ENCODE measurements around the gene GUCY2C. TPM values are rescaled to one million over a fixed set of nuclear protein-coding genes. Genes with fewer than 3 reads are reported as not detected.

The GUCY2C gene
- total and polyA plus RNA-seq, 9 donors: 0.36 TPM; not detected in 8

DNA sequence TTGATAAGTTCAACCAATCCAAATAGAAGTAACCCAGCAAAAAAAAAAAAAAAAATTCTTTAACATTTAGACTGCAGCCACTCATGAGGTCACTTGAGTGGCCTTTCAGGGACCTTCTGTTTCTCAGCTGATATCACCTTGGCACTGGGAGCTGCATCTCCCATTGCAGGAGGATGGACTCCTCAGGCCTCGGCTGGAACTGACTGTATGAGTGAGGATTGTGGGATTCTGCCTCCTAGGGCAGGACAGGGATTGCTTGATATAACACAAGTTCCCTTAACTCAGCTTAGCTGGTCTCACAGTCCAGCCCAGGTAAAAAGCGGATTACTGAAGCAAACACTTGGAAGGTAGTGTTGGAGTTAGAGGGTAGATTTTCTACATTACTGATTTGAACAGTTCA is 3.5 kb upstream of the GUCY2C start:
- Histone ChIP-seq H3K36me3 (no peaks in the 10 kb centered on the region), H3K9me3 (no peaks in the 10 kb centered on the region), H3K4me3 (no peak overlapping the region), H3K27me3 (no peaks in the 10 kb centered on the region), H3K4me1 (ENCODE audit: insufficient read depth) (no peaks in the 10 kb centered on the region), H3K27ac (no peak overlapping the region)
- TF ChIP-seq POLR2A (IDR thresholded peaks at IDR 0.05): no peak
- no peak for DNase-seq
- 74 to 79% (median 76%) methylated on average over 2 of the region's 2 CpGs for WGBS, 3 donors
- intact Hi-C loops (cut with DNase I): no loop called here

DNA sequence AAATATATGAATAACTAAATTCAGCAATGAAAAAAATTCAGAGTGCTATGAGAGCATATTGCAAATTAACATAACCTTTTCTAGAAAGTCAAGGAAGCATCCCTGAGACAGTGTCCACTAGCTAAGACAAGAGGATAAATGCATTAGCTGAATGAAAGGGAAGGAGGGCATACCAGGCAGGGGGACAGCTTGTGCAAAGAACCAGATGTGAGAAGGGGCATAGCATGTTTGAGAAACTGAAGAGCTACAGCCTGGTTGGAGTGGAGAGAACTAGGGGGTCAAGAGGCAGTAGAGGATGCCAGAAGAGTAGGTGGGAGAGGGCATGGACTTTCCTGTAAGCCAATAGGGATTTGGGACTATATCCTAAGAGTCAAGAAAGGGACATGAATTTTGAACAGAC is 2.2 kb upstream of the GUCY2C start:
- Histone ChIP-seq H3K4me3 (no peak overlapping the region), H3K4me1 (ENCODE audit: insufficient read depth) (no peaks in the 10 kb centered on the region), H3K27ac (no peak overlapping the region), H3K9me3 (no peaks in the 10 kb centered on the region), H3K27me3 (no peaks in the 10 kb centered on the region), H3K36me3 (no peaks in the 10 kb centered on the region)
- TF ChIP-seq, protein P1, sequence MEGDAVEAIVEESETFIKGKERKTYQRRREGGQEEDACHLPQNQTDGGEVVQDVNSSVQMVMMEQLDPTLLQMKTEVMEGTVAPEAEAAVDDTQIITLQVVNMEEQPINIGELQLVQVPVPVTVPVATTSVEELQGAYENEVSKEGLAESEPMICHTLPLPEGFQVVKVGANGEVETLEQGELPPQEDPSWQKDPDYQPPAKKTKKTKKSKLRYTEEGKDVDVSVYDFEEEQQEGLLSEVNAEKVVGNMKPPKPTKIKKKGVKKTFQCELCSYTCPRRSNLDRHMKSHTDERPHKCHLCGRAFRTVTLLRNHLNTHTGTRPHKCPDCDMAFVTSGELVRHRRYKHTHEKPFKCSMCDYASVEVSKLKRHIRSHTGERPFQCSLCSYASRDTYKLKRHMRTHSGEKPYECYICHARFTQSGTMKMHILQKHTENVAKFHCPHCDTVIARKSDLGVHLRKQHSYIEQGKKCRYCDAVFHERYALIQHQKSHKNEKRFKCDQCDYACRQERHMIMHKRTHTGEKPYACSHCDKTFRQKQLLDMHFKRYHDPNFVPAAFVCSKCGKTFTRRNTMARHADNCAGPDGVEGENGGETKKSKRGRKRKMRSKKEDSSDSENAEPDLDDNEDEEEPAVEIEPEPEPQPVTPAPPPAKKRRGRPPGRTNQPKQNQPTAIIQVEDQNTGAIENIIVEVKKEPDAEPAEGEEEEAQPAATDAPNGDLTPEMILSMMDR (IDR thresholded peaks at IDR 0.05): no peak
- TF ChIP-seq EP300 (IDR thresholded peaks at IDR 0.05): no peak
- TF ChIP-seq POLR2A (IDR thresholded peaks at IDR 0.05): no peak
- no peak for DNase-seq
- intact Hi-C loops (cut with DNase I): no loop called here

DNA sequence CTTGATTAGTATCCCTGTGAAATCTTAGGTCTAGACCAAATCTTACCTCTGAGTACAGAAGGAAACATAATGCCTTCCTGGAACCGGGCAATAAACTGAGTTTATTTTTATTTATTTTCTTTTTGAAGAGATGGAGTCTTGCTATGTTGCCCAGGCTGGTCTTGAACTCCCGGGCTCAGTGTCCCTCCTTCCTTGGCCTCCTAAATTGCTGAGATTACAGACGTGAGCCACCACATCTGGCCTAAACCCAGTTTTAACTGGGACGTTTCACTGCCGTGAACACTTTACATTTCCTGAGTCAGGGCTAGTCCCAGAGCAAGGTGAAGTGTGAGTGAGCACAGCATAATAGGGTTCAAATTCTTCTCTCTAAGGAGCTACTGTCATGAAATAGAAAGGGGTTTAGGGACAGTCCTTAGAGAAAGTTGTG is 671 bp downstream of the GUCY2C start:
- Histone ChIP-seq H3K27me3 (no peaks in the 10 kb centered on the region), H3K27ac (no peak overlapping the region), H3K4me1 (ENCODE audit: insufficient read depth) (no peaks in the 10 kb centered on the region), H3K9me3 (no peaks in the 10 kb centered on the region), H3K36me3 (no peaks in the 10 kb centered on the region), H3K4me3 (no peak overlapping the region)
- intact Hi-C loops (cut with DNase I): no loop called here
- 71 to 83% (median 81%) methylated on average over 5 of the region's 5 CpGs for WGBS, 3 donors
- TF ChIP-seq POLR2A (IDR thresholded peaks at IDR 0.05) (no peak), EP300 (IDR thresholded peaks at IDR 0.05) (no peak)
- TF ChIP-seq, protein P1 (IDR thresholded peaks at IDR 0.05): no peak
- no peak for DNase-seq

DNA sequence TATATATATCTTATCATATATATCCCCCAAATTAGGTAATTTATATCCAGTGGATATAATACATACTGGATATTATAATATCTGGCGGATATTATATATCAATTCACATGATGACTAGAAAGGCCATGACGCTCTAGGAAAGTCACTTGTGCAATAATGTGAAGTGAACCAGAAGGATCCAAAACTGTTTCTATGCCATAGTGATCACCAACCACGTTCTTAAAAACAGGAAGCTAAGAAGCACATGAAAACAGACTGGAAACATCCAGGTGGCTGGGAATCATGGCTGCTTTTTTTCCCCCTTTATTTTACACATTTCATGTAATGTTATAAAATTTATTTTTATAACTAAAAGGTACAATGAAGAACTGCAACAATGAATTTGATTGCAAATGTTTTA is 1.4 kb downstream of the GUCY2C start:
- Histone ChIP-seq H3K36me3 (no peaks in the 10 kb centered on the region), H3K4me3 (no peak overlapping the region), H3K4me1 (ENCODE audit: insufficient read depth) (no peaks in the 10 kb centered on the region), H3K27ac (no peak overlapping the region), H3K27me3 (no peaks in the 10 kb centered on the region), H3K9me3 (no peaks in the 10 kb centered on the region)
- TF ChIP-seq EP300 (IDR thresholded peaks at IDR 0.05) (no peak), POLR2A (IDR thresholded peaks at IDR 0.05) (no peak)
- TF ChIP-seq, protein P1 (IDR thresholded peaks at IDR 0.05): no peak
- DNase-seq: no peak
- 64 to 78% (median 66%) methylated on average over 3 of the region's 3 CpGs for WGBS, 3 donors
- intact Hi-C loops (cut with DNase I): no loop called here

DNA sequence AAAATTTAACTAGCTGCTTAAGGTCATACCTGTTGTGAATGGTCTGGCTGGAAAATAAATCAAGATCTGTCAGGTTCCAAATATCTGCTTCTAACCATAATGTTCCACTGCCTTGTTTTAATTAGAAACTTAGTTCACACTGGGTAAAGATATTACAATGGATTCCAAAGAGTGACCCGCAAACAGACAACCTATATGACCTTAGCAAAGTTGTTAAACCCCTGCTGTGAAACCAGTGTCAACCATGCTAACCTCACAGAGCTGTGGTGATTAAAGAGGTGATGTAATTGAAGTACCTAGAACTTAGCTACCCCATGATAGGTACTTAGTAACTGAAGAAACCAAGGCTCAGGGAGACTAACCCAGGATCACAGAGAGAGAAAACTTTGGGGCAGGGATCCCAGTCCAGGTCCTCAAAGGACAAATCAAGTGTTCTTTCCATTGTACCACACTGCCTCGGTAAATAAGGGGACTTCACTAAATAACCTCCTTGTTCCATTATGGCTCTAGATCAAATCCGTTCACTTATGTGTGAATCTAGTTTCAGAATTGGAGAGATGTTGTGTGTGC is 2.2 kb downstream of the GUCY2C start:
- 71 to 82% (median 76%) methylated on average over 3 of the region's 3 CpGs for WGBS, 3 donors
- TF ChIP-seq POLR2A (IDR thresholded peaks at IDR 0.05) (no peak), EP300 (IDR thresholded peaks at IDR 0.05) (no peak)
- TF ChIP-seq, protein P1 (IDR thresholded peaks at IDR 0.05): no peak

More for the DNA sequence above, 2.2 kb downstream of the GUCY2C start:
- intact Hi-C loops (cut with DNase I): no loop called here
- no peaks in the 10 kb centered on the region for H3K36me3 ChIP-seq
- no peak overlapping the region for H3K4me3 ChIP-seq
- no peak overlapping the region for H3K27ac ChIP-seq
- H3K27me3 ChIP-seq: no peaks in the 10 kb centered on the region
- H3K4me1 ChIP-seq (ENCODE audit: insufficient read depth): no peaks in the 10 kb centered on the region
- DNase-seq: no peak
- H3K9me3 ChIP-seq: no peaks in the 10 kb centered on the region

All from ovary (tissue), 9 donors.